ENCODE data around the gene PLEKHH1. TPM values are rescaled to one million over a fixed set of nuclear protein-coding genes. Genes with fewer than 3 reads are reported as not detected.
A peak's percentile ranks its signal among the peaks of the same experiment; 100 is the strongest.
"Not testable (repeated sequence)": the region's sequence is repeated elsewhere in the genome, so short reads cannot be mapped to it uniquely, and the experiment has no call there.

The PLEKHH1 gene
- total and polyA plus RNA-seq, 4 donors = 0.46 to 2.4 (median 0.89) TPM

GRCh38 chr14:67586369-67586768 is 53.3 kb downstream of the PLEKHH1 start:
- H3K27me3 ChIP-seq (ENCODE audit: control insufficient read depth in 4 of 4, insufficient read depth in 4 of 4, low read length in 3 of 4) = no peaks in the 10 kb centered on the region
- no peaks in the 10 kb centered on the region for H3K9me3 ChIP-seq (ENCODE audit: control insufficient read depth in 4 of 4, low read length in 3 of 4)
- peaks cover 0 to 12% (median 9%) of the 10 kb centered on the region in 4 donors for H3K36me3 ChIP-seq (ENCODE audit: control insufficient read depth in 4 of 4, insufficient read depth in 3 of 4, low read depth in 1 of 4, low read length in 3 of 4)
- no peak overlapping the region for H3K4me3 ChIP-seq (ENCODE audit: low read depth in 1 of 3, low read length in 3 of 3)
- TF ChIP-seq REST (IDR thresholded peaks at IDR 0.05) (no peak), NR2F2 (IDR thresholded peaks at IDR 0.05) (no peak), HNF4A (conservative IDR thresholded peaks at IDR 0.05) (no peak), RAD21 (IDR thresholded peaks at IDR 0.05) (no peak), HNF4G (IDR thresholded peaks at IDR 0.05) (no peak), FOXA1 (IDR thresholded peaks at IDR 0.05) (no peak), RXRA (IDR thresholded peaks at IDR 0.05) (no peak), EGR1 (IDR thresholded peaks at IDR 0.05; ENCODE audit: low read depth in 2 of 2) (no peak), SP1 (IDR thresholded peaks at IDR 0.05) (no peak), TAF1 (conservative IDR thresholded peaks at IDR 0.05) (no peak)
- H3K4me1 ChIP-seq (ENCODE audit: control insufficient read depth in 4 of 4, insufficient read depth in 4 of 4, low read length in 3 of 4) = peaks cover 0 to 11% (median 2%) of the 10 kb centered on the region in 4 donors
- no peak for DNase-seq (ENCODE audit: low spot score)
- H3K27ac ChIP-seq (ENCODE audit: low read depth in 1 of 2, low read length in 2 of 2) = no peak overlapping the region
- WGBS = 86% methylated on average over 4 of the region's 4 CpGs
- no peak overlapping the region for H3K9ac ChIP-seq (ENCODE audit: low read depth in 1 of 2, low read length in 2 of 2)

GRCh38 chr14:67589204-67589770 is 56.2 kb downstream of the PLEKHH1 start:
- TF ChIP-seq RAD21 (IDR thresholded peaks at IDR 0.05) = no peak
- no peak for TF ChIP-seq REST (IDR thresholded peaks at IDR 0.05)
- no peak for TF ChIP-seq TAF1 (conservative IDR thresholded peaks at IDR 0.05)
- peak in 1 of 2 donors; percentile 8 for TF ChIP-seq RXRA (IDR thresholded peaks at IDR 0.05)
- TF ChIP-seq HNF4A (conservative IDR thresholded peaks at IDR 0.05) = peak; percentile 77 to 79

GRCh38 chr14:67593650-67594049 is 60.6 kb downstream of the PLEKHH1 start:
- peaks cover 5 to 14% (median 6%) of the 10 kb centered on the region in 4 donors for H3K36me3 ChIP-seq (ENCODE audit: control insufficient read depth in 4 of 4, insufficient read depth in 3 of 4, low read depth in 1 of 4, low read length in 3 of 4)
- not testable (repeated sequence) for H3K9ac ChIP-seq (ENCODE audit: low read depth in 1 of 2, low read length in 2 of 2); H3K27me3 ChIP-seq (ENCODE audit: control insufficient read depth in 4 of 4, insufficient read depth in 4 of 4, low read length in 3 of 4); DNase-seq (ENCODE audit: low spot score); H3K4me1 ChIP-seq (ENCODE audit: control insufficient read depth in 4 of 4, insufficient read depth in 4 of 4, low read length in 3 of 4); H3K27ac ChIP-seq (ENCODE audit: low read depth in 1 of 2, low read length in 2 of 2); H3K9me3 ChIP-seq (ENCODE audit: control insufficient read depth in 4 of 4, low read length in 3 of 4); H3K4me3 ChIP-seq (ENCODE audit: low read depth in 1 of 3, low read length in 3 of 3)
- 35% methylated on average over 1 of the region's 1 CpG for WGBS
- TF ChIP-seq YY1 (IDR thresholded peaks at IDR 0.05) = peak; percentile 21

More at GRCh38 chr14:67589204-67589770, 56.2 kb downstream of the PLEKHH1 start:
- Histone ChIP-seq H3K4me3 (ENCODE audit: low read depth in 1 of 3, low read length in 3 of 3) (no peak overlapping the region), H3K36me3 (ENCODE audit: control insufficient read depth in 4 of 4, insufficient read depth in 3 of 4, low read depth in 1 of 4, low read length in 3 of 4) (peaks cover 5 to 22% (median 12%) of the 10 kb centered on the region in 4 donors), H3K9me3 (ENCODE audit: control insufficient read depth in 4 of 4, low read length in 3 of 4) (no peaks in the 10 kb centered on the region), H3K27ac (ENCODE audit: low read depth in 1 of 2, low read length in 2 of 2) (peak overlapping the region in 1 of 2 donors; percentile 1), H3K27me3 (ENCODE audit: control insufficient read depth in 4 of 4, insufficient read depth in 4 of 4, low read length in 3 of 4) (no peaks in the 10 kb centered on the region), H3K9ac (ENCODE audit: low read depth in 1 of 2, low read length in 2 of 2) (no peak overlapping the region), H3K4me1 (ENCODE audit: control insufficient read depth in 4 of 4, insufficient read depth in 4 of 4, low read length in 3 of 4) (peaks cover 0 to 11% (median 2%) of the 10 kb centered on the region in 4 donors)
- DNase-seq (ENCODE audit: low spot score) = no peak
- WGBS = 36% methylated on average over 2 of the region's 2 CpGs

Data from liver (tissue), 9 donors.